ENCODE data around the gene ALDOC. TPM values are rescaled to one million over a fixed set of nuclear protein-coding genes. Genes with fewer than 3 reads are reported as not detected.

ALDOC gene
- total and polyA plus RNA-seq, 2 experiments from 2014 or later: 18.4 to 47.3 TPM

DNA sequence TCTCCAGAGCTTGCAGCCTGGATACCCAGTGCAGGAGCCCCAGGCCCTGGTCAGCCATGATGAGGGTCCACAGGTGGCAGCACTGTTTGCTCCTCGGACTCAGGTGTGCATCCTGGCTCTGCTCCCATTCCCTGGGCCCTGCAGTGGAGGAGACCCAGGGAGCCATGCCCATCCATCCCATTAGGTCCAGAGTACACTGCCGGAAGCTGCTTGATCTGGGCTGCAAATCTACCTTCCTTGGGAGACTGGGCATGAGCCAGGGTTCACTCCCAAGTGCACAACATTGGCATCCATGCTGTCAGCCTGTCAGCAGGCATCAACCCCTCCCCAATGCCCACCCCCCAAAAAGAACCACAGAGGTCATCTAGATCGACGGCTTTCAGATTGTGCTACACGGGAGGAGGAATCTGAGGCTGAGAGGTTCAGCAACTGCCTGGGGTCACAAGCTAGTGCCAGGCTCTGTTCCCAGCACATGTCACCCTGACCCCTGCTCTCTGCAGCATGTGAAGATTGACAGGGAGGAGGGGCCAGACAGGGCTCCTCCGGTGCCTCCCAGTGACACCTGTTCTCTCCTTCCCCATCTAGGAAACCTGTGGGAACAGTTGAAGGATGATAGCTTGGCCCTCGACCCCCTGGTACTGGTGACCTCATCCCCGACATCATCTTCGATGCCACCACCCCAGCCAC lies 40.0 kb downstream of the ALDOC start:
- H3K79me2 ChIP-seq (ENCODE audit: insufficient read depth): no peaks in the 10 kb centered on the region
- TF ChIP-seq EZH2phosphoT487 (IDR thresholded peaks at IDR 0.05; ENCODE audit: insufficient read depth, low read depth): no peak
- no peak for TF ChIP-seq EZH2 (IDR thresholded peaks at IDR 0.05; ENCODE audit: insufficient read depth, poor library complexity, severe bottlenecking)
- H3K27ac ChIP-seq: no peak overlapping the region
- H3K4me1 ChIP-seq (ENCODE audit: insufficient read depth): peaks cover 13% of the 10 kb centered on the region
- no peak for DNase-seq
- H3K36me3 ChIP-seq (ENCODE audit: low read depth): no peaks in the 10 kb centered on the region
- H3K9me2 ChIP-seq (ENCODE audit: insufficient read depth): no peaks in the 10 kb centered on the region
- H3K4me2 ChIP-seq (ENCODE audit: unreplicated experiment): no peak overlapping the region
- H3F3A ChIP-seq (ENCODE audit: insufficient read depth): no peaks in the 10 kb centered on the region
- no peak overlapping the region for H3K9ac ChIP-seq
- no peaks in the 10 kb centered on the region for H3K27me3 ChIP-seq (replicated peaks; ENCODE audit: insufficient read depth)
- in situ Hi-C loops (cut with MboI): no loop called here
- no peaks in the 10 kb centered on the region for H3K9me3 ChIP-seq (ENCODE audit: low read depth)
- WGBS, 2 experiments (ENCODE audit: low coverage in 1 of 2, low lambda C conversion rate in 2 of 2, missing lambda C conversion rate in 2 of 2): 50% methylated on average over 9 of the region's 9 CpGs
- no peak overlapping the region for H2AFZ ChIP-seq
- no peaks in the 10 kb centered on the region for H4K20me1 ChIP-seq (ENCODE audit: insufficient read depth)
- no peak overlapping the region for H3K4me3 ChIP-seq

DNA sequence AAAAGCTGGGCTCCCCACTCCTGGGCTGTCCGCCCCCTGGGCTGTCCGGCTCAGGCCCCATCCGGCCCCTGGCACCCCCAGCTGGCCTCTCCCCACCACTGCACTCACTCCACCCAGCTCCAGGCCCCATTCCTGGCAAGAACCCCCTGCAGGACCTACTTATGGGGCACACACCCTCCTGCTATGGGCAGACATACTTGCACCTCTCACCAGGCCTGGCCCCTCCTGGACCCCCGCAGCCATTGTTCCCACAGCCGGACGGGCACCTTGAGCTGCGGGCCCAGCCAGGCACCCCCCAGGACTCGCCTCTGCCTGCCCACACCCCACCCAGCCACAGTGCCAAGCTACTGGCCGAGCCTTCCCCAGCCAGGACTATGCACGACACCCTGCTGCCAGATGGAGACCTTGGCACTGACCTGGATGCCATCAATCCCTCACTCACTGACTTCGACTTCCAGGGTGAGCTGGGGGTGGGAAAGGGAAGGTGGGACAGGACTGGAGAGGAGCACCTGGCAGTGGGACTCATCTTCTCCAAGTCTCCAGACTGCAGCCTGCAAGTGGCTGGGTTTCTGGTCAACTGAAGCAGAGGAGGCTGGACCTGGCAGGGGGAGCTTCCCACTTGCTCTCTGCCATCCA lies 41.8 kb downstream of the ALDOC start:
- Histone ChIP-seq H3K4me1 (ENCODE audit: insufficient read depth) (peaks cover 13% of the 10 kb centered on the region), H3K9me2 (ENCODE audit: insufficient read depth) (no peaks in the 10 kb centered on the region), H3K27ac (no peak overlapping the region), H3K27me3 (replicated peaks; ENCODE audit: insufficient read depth) (no peaks in the 10 kb centered on the region), H3K9me3 (ENCODE audit: low read depth) (no peaks in the 10 kb centered on the region), H3K36me3 (ENCODE audit: low read depth) (no peaks in the 10 kb centered on the region), H4K20me1 (ENCODE audit: insufficient read depth) (no peaks in the 10 kb centered on the region), H3F3A (ENCODE audit: insufficient read depth) (no peaks in the 10 kb centered on the region), H3K4me3 (no peak overlapping the region), H3K4me2 (ENCODE audit: unreplicated experiment) (no peak overlapping the region), H3K9ac (no peak overlapping the region), H3K79me2 (ENCODE audit: insufficient read depth) (no peaks in the 10 kb centered on the region), H2AFZ (no peak overlapping the region)
- in situ Hi-C loops (cut with MboI): no loop called here
- TF ChIP-seq EZH2 (IDR thresholded peaks at IDR 0.05; ENCODE audit: insufficient read depth, poor library complexity, severe bottlenecking): no peak
- TF ChIP-seq EZH2phosphoT487 (IDR thresholded peaks at IDR 0.05; ENCODE audit: insufficient read depth, low read depth): no peak
- 54 to 69% methylated on average over 10 to 11 of the region's 11 CpGs for WGBS, 2 experiments (ENCODE audit: low coverage in 1 of 2, low lambda C conversion rate in 2 of 2, missing lambda C conversion rate in 2 of 2)
- no peak for DNase-seq

DNA sequence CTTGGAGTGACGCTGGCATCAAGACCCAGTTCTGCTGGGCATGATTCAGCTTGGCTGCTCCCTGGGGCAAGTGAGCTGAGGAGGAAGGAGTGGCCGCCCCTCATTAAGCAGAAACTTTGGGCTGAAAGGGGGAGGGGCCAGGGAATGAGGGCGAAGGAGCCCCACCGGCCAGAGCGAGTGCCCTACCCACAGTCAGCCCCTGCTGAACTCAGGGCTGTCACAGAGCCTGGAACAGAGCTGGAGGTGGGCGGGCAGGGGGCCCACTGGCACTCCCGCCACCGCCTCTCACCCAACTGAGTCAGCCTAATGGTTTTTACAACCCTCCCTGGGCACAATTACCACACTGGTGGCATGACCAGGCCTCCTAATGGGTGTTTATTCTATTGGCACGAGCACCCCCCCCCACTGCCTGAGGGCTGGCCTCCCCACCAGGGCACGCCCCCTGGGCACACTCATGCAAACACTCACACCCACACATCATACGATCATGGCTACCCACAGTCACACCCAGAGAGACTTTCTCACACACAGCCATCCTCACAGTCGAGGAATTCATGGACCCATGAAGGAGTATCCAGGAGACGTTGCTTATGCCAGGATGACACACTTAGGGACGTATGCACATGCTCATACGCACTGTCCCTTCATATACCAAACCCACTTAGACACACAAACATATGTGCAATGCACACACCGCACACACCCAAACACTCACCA lies 43.4 kb downstream of the ALDOC start:
- no peak overlapping the region for H2AFZ ChIP-seq
- 41 to 47% methylated on average over 14 to 16 of the region's 16 CpGs for WGBS, 2 experiments (ENCODE audit: low coverage in 1 of 2, low lambda C conversion rate in 2 of 2, missing lambda C conversion rate in 2 of 2)
- TF ChIP-seq EZH2phosphoT487 (IDR thresholded peaks at IDR 0.05; ENCODE audit: insufficient read depth, low read depth): no peak
- TF ChIP-seq EZH2 (IDR thresholded peaks at IDR 0.05; ENCODE audit: insufficient read depth, poor library complexity, severe bottlenecking): no peak
- H3K4me2 ChIP-seq (ENCODE audit: unreplicated experiment): no peak overlapping the region
- H3K36me3 ChIP-seq (ENCODE audit: low read depth): no peaks in the 10 kb centered on the region
- no peaks in the 10 kb centered on the region for H3K27me3 ChIP-seq (replicated peaks; ENCODE audit: insufficient read depth)
- in situ Hi-C loops (cut with MboI): no loop called here
- peaks cover 17% of the 10 kb centered on the region for H3K4me1 ChIP-seq (ENCODE audit: insufficient read depth)
- H3K27ac ChIP-seq: no peak overlapping the region
- no peak overlapping the region for H3K9ac ChIP-seq
- no peaks in the 10 kb centered on the region for H3F3A ChIP-seq (ENCODE audit: insufficient read depth)
- H3K9me2 ChIP-seq (ENCODE audit: insufficient read depth): no peaks in the 10 kb centered on the region
- no peaks in the 10 kb centered on the region for H3K79me2 ChIP-seq (ENCODE audit: insufficient read depth)
- DNase-seq: peak; percentile 67
- H3K9me3 ChIP-seq (ENCODE audit: low read depth): no peaks in the 10 kb centered on the region
- H4K20me1 ChIP-seq (ENCODE audit: insufficient read depth): no peaks in the 10 kb centered on the region
- H3K4me3 ChIP-seq: no peak overlapping the region

DNA sequence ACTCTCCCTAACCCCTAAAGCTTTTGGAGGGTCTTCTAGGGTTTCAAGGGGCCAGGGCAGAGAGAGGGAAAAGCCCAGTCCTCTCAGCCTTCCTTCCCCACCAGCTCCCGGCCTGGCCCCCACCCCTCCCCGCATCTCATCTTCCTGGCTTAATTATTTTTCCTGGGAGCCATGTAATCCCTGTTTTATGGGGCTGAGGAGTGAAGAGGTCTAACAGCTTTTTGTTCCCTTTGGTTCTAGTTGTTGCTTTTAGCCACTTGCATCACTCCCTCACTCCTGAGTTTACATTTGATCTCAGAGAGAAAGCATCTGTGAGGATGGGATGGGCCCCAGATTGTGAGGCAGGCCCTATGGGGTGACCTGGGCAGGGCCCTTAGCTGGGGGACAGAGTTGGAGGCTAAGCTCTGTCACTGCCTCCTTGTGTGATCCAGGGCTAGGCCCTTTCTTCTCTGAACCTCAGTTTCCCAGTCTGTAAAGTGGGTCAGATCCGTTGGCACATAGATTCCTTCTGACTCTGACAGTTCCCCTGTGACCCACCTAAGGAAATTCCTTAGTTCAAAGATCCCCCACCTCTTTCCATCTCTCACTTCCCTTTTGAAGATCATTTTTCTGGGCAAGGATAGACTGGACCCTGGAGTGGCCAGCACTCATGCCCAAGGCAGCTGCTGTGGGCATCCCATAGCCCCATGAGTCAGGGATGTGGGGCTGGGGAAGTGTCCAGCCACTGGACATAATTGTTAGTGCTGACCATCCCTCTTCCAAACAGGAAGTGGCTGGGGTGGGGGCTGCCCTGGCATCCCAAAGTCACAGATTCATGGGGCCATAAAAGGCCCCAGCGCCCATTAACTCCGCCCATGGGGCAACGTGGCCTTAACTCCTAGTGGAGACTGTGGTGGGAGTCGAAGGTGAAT lies 44.4 kb downstream of the ALDOC start:
- no peak overlapping the region for H3K4me3 ChIP-seq
- H3K9ac ChIP-seq: no peak overlapping the region
- H3K27ac ChIP-seq: no peak overlapping the region
- no peak overlapping the region for H3K4me2 ChIP-seq (ENCODE audit: unreplicated experiment)
- peak; percentile 16 for DNase-seq
- H3K9me2 ChIP-seq (ENCODE audit: insufficient read depth): no peaks in the 10 kb centered on the region
- H3K36me3 ChIP-seq (ENCODE audit: low read depth): no peaks in the 10 kb centered on the region
- no peaks in the 10 kb centered on the region for H4K20me1 ChIP-seq (ENCODE audit: insufficient read depth)
- WGBS, 2 experiments (ENCODE audit: low coverage in 1 of 2, low lambda C conversion rate in 2 of 2, missing lambda C conversion rate in 2 of 2): 60 to 73% methylated on average over 6 to 7 of the region's 7 CpGs
- H3K9me3 ChIP-seq (ENCODE audit: low read depth): no peaks in the 10 kb centered on the region
- no peaks in the 10 kb centered on the region for H3K79me2 ChIP-seq (ENCODE audit: insufficient read depth)
- H2AFZ ChIP-seq: no peak overlapping the region
- no peaks in the 10 kb centered on the region for H3K27me3 ChIP-seq (replicated peaks; ENCODE audit: insufficient read depth)
- H3K4me1 ChIP-seq (ENCODE audit: insufficient read depth): peaks cover 21% of the 10 kb centered on the region
- in situ Hi-C loops (cut with MboI): no loop called here
- no peaks in the 10 kb centered on the region for H3F3A ChIP-seq (ENCODE audit: insufficient read depth)
- no peak for TF ChIP-seq EZH2phosphoT487 (IDR thresholded peaks at IDR 0.05; ENCODE audit: insufficient read depth, low read depth)
- TF ChIP-seq EZH2 (IDR thresholded peaks at IDR 0.05; ENCODE audit: insufficient read depth, poor library complexity, severe bottlenecking): no peak

Data from GM23248 (cell line).